Stimulated activated CD4-positive, alpha-beta T cell treated with anti-CD3 and anti-CD28 coated beads, TNF-alpha, amount 100 ng/mL, for 1 hour (primary cell): ENCODE results near the gene FUT2.
"Not testable (repeated sequence)": the region's sequence is repeated elsewhere in the genome, so short reads cannot be mapped to it uniquely, and the experiment has no call there.

Experiments used
- DNase-seq, 3 donors: peaks; one replicate each; pipeline ENCODE4 v3.0.0-alpha.2; 2020; ENCODE audit warnings: low read depth in 3 of 3, low spot score in 1 of 3

FUT2 gene

DNA sequence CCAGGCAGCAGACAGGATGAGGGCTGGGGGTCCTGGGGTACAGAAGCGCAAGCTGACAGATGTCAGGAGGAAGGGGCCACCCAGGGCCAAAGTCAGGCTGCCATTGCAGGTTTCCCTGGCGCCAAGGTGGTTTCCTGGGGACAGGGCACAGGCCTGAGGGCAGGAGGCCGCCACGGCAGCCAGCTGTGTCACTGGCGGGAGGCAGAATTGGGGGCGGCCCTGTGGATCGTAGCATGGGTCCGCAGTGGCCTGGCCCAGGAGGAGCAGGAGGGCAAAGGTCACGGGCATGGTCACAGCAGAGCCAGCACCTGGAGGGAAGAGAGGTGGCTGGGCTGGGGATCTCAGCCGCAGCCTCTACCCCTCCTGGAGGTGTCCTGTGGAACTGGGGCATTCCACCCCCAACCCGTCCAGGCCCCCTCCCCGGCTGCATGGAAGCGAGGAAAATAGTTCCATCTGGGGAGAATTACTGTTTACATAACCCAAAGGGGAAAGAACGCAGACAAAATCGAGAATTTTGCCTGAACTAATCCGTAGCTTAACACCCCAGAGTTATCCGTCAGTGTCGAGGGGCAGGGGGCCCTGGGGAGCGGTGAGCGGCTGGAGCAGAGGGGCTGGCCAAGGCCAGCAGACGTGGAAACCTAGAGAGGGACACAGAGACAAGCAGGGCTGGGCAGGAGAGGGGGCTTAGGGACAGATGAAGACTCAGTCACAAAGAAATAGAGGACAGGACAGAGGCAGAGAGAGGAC, 24.9 kb upstream of the FUT2 start:
- no peak for DNase-seq

DNA sequence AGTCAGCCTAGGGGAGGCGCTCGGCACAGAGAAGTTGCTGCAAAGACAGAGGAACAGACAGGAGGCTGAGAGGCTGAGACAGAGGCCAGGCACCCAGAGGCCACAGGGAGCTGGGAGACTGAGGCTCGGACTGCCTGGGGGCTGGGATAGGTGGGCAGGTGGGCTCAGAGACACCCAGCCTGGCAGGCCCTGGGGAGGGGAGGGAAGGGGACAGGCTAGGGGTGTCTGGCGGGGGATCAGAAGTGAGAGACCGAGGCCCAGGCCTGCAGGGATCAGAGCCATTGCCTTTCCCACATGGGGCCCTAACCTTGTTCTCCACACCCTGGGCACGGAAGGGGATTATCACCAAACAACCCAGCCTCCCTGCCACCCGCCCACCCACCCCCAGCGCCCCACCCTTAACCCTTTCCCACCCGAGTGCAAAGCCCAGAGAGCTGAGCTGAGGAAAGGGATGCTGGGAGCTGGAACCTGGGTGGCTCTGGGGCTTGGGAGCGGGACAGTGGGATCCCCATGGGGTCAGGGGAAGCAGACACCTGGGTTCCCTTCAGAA, 24.2 kb upstream of the FUT2 start:
- no peak for DNase-seq

DNA sequence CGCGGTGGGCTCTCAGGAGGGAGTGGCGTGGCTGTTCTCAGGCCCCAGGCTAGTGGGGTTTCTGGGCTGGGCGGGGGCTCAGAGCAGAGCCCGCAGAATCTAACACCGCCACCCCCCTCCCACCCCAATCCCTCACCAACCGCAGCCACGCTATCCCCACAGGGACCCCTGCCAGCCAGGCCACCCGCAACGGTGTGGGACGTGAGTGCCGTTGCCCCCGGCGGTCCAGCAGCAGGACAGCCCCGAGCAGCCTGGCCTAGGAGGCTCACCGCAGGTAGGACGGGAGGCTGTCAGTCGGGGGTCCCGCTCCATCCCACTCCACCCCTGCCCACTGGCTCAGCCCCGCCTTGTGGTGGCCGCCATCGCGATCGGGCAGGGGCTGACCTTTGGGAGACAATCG, 22.8 kb upstream of the FUT2 start, which contains the start of gene NTN5:
Gene NTN5, minus strand, starts transcription at position 24 of the 400 bp plus-strand sequence. CDS start 2,031 bp downstream, outside the sequence.
- no peak for DNase-seq

DNA sequence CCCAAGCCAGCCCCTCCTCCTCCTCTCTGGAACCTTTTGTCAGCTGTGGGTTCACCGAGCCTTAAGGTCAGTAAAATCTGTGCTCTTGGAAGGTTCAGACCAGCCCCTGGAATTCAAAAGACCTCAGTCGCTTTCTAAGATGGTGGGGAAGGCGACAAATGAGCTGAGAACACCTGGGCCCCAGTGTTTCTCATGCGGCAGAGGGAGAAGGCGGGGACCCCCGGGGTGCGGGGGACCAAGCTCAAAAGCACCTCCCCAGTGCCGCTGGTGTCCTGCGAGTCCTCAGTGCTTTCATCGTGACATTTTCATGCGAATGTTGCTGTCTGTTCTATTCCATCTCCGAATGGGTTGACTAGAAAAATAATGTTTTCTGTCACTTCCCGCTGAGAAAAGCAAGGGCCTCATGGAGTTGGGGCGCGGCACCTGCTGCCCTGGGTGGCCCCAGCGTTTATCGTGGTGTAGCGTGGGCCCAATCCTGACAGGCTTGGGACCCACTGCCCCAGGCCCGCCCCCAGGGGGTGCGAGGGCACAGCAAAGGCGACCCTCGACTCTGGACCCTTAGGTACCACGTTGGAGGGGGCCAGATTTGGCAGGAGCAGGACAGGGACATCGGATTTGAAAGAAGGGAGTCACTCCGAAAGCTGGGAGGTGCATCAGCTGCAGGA, 22.2 kb upstream of the FUT2 start:
- DNase-seq, result no peak

DNA sequence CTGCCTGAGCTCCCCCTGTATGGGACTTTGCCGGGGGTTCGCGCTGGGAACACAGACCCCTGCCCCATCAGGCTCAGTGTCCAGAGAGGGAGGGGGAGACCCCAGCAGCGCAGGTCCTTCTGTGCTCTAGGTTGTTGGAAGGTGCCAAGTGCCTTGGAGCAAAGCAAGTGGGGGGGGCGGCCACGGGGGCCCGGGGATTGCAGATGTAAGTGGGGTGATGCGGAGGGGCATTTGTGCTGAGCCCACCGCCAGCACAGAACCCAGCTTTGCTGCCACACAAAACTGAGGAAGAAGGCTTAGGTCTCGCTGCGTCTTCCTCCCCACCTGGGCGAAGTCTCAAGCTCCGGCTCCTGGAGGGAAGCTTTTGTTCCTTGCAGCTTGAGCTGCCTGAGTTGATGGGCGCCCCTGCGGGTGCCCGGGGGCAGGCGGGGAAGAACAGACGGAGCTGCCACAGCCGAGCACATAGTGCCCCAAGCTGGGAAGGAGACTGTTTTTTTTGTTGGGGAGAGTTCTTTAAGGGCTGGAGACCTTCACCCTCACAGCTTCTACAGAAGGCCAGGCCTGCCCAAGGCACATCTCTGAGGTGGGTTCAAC, 21.5 kb upstream of the FUT2 start:
- no peak for DNase-seq

DNA sequence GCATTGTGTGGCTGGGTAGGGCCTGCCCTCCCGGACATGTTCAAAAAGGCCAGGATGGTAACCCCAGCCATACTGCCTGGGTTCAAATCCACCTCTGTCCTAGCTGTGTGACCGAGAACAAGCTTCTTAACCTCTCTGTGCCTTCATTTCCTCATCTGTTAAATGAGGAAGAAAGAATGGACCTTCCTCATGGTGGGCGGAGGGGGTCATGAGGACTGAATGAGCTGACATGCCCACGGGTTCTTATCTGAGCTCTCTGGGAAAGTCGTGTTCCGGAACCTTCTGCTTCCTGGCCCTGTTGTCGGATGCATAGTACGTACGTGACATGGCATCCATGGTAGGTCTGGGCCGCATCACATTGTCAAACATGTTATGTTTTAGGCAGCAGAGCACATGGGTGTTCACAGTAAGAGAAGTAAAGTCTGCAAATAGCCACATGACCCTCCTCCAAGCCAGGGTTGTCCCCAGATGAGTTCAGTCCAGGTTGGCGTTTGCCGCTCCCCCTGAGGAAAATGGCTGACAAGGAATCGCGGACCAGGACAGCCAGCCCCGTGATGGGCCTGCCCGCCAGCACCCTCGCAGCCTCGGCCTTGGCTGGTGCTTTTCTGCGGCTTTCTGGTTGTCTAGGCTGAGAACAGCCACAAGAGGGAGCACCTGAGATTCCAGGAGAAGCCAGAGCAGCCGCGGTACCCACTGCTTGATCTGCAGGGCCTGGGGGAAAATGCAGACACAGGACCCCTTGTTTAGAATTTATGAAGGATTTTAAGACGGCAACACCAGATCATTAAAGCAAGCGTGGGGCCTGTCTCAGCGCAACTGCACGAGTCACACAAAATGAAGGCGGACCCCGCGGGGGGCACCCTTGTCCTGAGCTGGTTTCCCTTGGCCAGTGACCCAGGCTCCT, 20.6 kb upstream of the FUT2 start:
- peak; percentile 26 to 52 (median 48) for DNase-seq

DNA sequence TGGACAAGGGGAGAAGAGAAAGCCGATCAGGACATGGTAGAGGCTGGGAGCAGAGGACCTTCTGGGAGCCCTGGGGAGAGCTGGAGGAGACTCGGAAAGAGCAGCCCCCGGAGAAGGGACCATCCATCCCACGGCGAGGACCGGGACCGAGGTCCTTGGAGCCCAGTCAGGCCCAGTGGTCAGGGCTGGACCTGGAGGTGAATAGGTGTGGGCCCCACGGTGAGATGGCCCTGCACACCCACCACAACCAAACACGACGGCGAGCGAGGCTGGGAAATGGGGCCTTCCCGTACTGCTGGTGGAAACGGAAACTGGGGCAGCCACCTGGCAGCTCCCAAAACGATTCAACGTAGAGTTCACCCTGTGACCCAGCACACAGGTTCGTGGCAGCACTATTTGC, 19.3 kb upstream of the FUT2 start:
- DNase-seq, result no peak

DNA sequence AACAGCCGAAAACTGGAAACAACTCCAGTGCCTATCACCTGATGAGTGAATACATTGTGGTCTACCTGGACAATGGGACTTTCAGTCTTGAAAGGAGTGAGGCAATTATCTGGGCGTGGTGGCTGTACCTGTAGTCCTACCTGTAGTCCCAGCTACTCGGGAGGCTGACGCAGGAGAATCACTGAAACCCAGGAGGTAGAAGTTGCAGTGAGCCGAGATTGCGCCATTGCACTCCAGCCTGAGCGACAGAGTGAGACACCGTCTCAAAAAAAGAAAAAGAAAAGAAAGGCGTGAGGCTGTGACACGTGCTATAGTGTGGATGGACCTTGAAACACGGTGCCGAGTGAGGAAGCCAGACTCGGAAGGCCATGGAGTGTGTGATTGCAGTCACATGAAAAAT, 18.9 kb upstream of the FUT2 start:
- no peak for DNase-seq

DNA sequence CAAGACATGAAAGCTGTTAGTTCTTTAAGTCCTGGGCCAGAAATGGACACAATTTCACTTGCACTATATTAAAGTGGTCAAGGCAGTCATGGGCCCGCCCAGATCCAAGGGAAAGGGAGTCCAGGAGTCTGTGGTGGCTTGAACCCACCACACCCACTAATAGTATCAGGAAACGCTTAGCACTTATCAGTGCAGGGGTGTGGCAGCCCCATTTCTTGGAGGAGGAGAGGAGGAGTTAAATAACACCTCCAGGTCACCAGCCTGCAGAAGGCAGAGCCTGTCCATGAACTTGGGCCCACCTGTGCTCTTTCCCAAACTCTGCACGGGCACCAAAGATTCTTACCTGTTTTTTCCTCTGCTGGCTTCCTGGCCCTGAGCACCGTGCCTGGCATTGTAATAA, 17.6 kb upstream of the FUT2 start:
- no peak for DNase-seq

DNA sequence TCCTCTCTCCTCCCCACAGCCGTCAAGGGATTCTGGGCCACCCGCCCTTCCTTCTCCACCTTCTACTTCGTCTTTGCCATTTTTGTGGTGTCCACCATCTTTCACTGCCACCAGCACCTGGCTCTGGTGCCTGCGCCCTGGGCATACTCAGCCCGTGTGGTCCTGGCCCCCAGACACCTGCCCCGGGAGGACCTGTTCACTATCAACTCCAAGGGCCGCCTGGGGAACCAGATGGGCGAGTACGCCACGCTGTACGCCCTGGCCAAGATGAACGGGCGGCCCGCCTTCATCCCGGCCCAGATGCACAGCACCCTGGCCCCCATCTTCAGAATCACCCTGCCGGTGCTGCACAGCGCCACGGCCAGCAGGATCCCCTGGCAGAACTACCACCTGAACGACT, 15.8 kb upstream of the FUT2 start:
- DNase-seq, result not testable (repeated sequence)

DNA sequence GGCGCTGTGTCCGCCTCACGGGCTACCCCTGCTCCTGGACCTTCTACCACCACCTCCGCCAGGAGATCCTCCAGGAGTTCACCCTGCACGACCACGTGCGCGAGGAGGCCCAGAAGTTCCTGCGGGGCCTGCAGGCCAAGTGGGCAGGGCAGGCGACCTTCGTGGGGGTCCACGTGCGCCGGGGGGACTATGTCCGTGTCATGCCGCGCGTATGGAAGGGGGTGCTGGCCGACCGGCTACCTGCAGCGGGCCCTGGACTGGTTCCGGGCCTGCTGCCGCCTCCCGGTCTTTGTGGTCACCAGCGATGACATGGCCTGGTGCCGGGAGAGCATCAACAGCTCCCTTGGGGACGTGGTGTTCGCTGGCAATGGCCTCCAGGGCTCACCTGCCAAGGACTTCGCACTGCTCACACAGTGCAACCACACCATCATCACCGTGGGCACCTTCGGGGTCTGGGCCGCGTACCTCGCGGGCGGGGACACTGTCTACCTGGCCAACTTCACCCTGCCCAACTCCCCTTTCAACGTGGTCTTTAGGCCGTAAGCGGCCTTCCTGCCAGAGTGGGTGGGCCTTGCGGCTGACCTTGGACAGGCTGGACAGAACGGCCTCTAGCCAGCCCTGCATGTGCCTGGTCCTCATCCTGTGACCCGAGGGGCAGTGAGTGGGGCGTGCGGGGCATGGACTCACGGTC, 15.2 kb upstream of the FUT2 start:
- DNase-seq, result no peak

DNA sequence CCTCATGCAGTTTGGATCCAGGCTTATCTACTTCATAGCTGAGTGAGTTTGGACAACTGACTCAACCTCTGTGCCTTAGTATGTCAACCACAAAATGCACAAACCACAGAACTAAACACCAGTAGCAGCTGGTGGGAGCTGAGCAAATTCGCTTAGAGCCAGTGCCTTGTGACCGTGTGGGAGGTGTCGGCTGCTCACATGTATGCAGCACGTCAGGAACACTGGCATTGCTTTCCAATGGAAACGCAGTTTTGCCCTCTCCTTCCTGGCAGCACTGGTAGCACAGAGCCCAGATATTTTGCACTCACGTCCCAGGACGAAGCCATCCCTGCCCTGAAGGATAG, 14.7 kb upstream of the FUT2 start:
- no peak for DNase-seq

DNA sequence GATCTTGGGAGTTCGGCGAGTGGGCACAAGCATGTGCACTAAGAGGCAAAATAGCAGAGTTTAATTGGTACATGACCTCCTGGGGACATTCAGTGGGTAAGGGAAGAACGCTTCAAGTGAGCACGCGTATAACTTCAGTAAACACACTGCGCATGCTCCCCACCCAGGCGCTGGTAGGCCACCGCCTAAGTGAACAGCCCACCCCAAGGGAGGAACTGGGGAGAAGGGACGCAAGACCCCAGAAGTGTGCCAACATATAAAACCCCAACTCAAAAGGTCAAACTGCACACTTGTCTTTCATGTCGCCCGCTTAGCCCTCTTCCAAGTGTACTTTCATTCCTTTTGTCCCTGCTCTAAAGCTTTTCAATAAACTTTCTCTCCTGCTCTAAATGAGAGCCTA, 12.4 kb upstream of the FUT2 start:
- no peak for DNase-seq

DNA sequence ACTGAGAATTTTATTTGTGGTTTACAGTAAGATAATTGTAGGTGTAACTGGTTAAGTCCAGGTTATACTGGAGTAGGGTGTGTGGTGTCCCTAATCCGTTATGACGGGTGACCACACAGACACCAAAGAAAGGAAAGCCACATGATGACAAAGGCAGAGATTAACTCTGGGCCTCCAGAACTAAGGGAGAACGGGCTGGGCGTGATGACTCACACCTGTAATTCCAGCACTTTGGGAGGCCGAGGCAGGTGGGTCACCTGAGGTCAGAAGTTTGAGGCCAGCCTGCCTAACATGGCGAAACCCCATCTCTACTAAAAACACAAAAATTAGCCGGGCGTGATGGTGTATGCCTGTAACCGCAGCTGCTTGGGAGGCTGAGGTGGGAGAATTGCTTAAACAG, 10.2 kb upstream of the FUT2 start:
- no peak for DNase-seq

DNA sequence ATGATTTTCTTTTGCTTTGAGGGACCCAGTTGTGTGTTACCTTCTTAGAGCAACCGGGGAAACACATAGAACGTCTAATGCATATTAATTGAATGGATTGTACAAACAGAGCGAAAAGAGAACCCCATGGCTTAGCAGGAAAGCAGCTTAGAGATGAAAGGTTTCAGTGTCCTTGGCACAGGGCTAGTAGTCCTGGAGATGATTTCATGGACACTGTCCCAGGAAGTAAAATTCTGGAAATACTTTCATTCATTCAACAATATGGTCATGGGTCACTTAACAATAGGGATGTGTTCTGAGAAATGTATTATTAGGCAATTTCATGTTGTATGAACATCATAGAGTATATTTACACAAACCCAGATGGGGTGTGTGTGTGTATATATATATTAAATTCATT, 9.7 kb upstream of the FUT2 start:
- no peak for DNase-seq

DNA sequence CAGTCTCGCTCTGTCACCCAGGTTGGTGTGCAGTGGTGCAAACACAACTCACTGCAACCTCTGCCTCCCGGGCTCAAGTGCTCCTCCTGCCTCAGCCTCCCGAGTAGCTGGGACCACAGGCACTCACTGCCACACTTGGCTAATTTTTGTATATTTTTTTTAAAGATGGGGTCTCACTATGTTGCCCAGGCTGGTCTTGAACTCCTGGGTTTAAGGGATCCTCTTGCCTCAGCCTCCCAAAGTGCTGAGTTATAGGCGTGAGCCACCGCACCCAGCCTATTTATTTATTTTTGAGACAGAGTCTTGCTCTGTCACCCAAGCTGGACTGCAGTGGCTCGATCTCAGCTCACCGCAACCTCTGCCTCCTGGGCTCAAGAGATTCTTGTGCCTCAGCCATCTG, 9.1 kb upstream of the FUT2 start:
- DNase-seq, result not testable (repeated sequence)

DNA sequence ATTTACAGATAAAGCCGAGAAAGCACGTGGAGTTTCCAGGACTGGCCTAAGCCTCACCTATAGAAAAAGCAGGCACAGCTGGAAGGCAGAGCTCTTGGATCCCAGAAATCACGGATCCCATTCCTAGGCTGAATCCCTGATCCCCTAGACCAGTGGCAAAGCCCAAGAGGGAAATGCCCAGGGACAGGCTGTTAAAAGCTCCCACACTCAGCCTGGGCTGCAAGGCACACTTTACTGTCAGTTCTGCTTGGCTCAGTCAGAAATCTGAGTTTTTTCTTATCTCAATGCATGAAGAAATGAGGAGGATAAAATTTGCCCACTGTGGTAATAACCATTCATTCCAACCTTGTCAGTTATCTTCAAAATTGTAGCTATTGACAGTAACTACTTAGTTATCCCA, 8.0 kb upstream of the FUT2 start:
- DNase-seq, result no peak

DNA sequence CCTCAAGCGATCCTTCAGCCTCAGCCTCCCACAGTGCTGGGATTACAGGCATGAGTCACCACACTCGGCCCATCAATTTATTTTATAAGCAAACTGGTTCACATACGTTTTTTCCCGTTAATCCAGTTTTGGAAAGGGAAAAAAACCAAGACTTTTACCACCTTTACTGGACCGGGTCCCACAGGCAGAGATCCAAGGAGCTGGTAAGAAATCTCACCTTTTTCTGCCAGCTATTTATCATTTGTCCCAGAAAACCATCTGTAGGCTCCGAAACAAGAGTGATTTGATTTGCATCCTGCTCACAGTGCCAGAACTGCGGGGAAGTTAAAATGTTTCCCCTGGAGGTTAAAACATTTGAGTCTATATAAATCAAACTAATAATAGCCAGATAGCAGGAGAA, 6.3 kb upstream of the FUT2 start:
- no peak for DNase-seq

DNA sequence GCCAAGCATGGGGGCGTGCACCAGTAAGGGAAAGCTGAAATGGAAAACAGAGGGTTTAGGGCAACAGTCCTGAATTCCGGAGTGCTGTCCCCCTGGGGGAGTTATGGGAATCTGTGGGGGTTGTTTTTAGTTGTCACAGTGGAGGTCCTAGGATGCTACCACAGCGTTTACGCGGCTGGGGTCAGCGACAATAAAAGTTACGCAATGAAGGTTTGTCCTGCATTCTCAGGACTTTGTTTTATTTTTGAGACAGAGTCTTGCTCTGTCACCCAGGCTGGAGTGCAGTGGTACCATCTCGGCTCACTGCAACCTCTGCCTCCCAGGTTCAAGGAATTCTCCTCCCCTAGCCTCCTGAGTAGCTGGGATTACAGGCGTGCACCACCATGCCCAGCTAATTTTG, 2.1 kb upstream of the FUT2 start:
- DNase-seq, result not testable (repeated sequence)

DNA sequence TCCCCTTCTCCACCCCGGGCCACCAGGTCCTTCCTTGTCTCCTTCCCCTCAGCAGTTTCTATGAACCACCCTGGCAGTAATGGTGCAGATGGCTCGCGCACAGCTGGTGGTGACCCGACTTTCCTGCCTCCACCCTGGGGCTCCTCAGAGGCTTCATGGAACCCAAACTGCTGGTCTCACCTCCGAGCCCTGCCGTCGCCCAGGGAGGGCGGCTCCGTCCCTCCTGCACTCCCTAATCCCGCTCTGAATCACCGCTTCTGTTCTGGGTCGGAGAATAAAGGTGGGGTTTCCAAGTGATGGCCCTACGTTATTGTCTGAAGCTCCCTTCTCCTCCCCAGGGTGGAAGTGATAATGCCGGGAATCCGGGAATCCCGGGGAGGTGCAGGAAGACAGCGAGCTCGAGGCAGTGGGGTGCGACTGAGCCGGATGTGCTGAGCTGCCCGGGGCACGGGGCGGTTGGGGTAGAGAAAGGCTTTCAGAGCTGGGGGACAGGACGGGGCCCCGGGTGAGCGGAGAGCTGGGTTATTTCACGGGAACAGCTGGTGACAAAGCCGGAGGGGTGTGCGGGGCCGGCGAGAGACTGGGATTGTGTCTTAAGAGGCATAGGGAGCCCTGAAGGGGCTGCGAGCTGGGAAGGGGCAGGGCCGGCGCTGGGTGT, 711 bp downstream of the FUT2 start:
- DNase-seq, result no peak
